H1 (cell line): ENCODE data around the gene PPP1R14C. TPM values are rescaled to one million over a fixed set of nuclear protein-coding genes. Genes with fewer than 3 reads are reported as not detected.

Source experiments
- BACH1 ChIP-seq: IDR thresholded peaks from 2 replicates; pipeline ENCODE4 v1.6.1; 2012; ENCODE audit warnings: low read length, improper control_type of control experiment
- CBX8 ChIP-seq: fragments of 300-800, 300-1000 bp; sonication (generic); IDR thresholded peaks from 2 replicates; pipeline ENCODE4 v1.7.1; 2016; ENCODE audit warnings: low read depth, low read length, borderline replicate concordance
- CHD7 ChIP-seq: fragments of 300-600 bp; sonication (generic); IDR thresholded peaks from 2 replicates; pipeline ENCODE4 v1.7.1; 2012; ENCODE audit warnings: low read length, moderate library complexity, mild to moderate bottlenecking, inconsistent platforms; ENCODE audit not compliant: insufficient replicate concordance
- NRF1 ChIP-seq: IDR thresholded peaks from 2 replicates; pipeline ENCODE4 v1.6.1; 2011; ENCODE audit warnings: mild to moderate bottlenecking, low read depth, low read length, improper control_type of control experiment
- polyA plus RNA-seq, 7 experiments: library from polyadenylated mRNA; depleted of rRNA in 3 of 7; stranded (reverse) in 5 of 7; unstranded in 2 of 7; fragments of >200 nt in 5 of 7; fragments of 200-250 nt in 2 of 7; gene quantifications; 1 replicate in 5 of 7; 2 replicates in 1 of 7; 4 replicates in 1 of 7; pipeline versions ENCODE4 v1.2.1 to v1.2.3, GENCODE V29; 2011 to 2013; ENCODE audit warnings: missing spikeins in 2 of 7, mixed read lengths in 2 of 7
- total RNA-seq: library from RNA; stranded (reverse); fragmentation: NEBNext Ultra II Directional; extraction: Animal tissue kit (Norgen Biotek cat#: 25700); gene quantifications from 2 replicates; pipeline ENCODE4 v1.2.1, GENCODE V29; 2021

The PPP1R14C gene
- total and polyA plus RNA-seq, 2 of the 8 experiments (the other 6 are each of a cell fraction or from before 2014, with no cell fraction given) = 0.30 to 0.61 TPM

- TF ChIP-seq CBX8 (no peak), CHD7 (no peak), BACH1 (no peak), NRF1 (no peak)
- TF ChIP-seq, all 59 proteins: peak for 0
Measured at GRCh38 chr6:150245148-150245935, 102.5 kb downstream of the PPP1R14C start (continued).
